Activated T-helper 1 cell treated with anti-CD3 and anti-CD28 coated beads, Interleukin-12 subunit alpha, Interleukin-12 subunit beta, Interleukin-2, Interleukin-4 antibody, amounts not matched to agents 30 ng/mL and 10 ng/mL and 1 ng/mL, durations not matched to agents 14 hours and 24 hours and 36 hours (primary cell): Measurements from ENCODE around the gene TNS3. TPM values are rescaled to one million over a fixed set of nuclear protein-coding genes. Genes with fewer than 3 reads are reported as not detected.

Experiments used
- DNase-seq: peaks from one replicate; pipeline ENCODE4 v3.0.0; 2021; ENCODE audit warnings: low spot score
- H3K27ac Mint-ChIP-seq: one replicate; pipeline ENCODE4 v1.8.0; 2021; ENCODE audit warnings: mild to moderate bottlenecking, mixed read lengths
- H3K27me3 Mint-ChIP-seq: one replicate; pipeline ENCODE4 v1.8.0; 2022; ENCODE audit warnings: mild to moderate bottlenecking, moderate library complexity, mixed read lengths; ENCODE audit not compliant: insufficient read depth
- H3K36me3 Mint-ChIP-seq: one replicate; pipeline ENCODE4 v1.8.0; 2021; ENCODE audit warnings: low read depth, mixed read lengths
- H3K4me1 Mint-ChIP-seq: one replicate; pipeline ENCODE4 v1.8.0; 2021; ENCODE audit warnings: low read depth, mixed read lengths
- H3K4me3 Mint-ChIP-seq: one replicate; pipeline ENCODE4 v1.8.0; 2021; ENCODE audit warnings: mild to moderate bottlenecking, moderate library complexity, mixed read lengths
- H3K9me3 Mint-ChIP-seq: one replicate; pipeline ENCODE4 v1.8.0; 2021; ENCODE audit warnings: mixed read lengths
- intact Hi-C: fragments of 100-400 bp; cut with micrococcal nuclease; formaldehyde crosslinking; loops from one replicate; pipeline ENCODE4 v1.15.1; 2024
- total RNA-seq: library from RNA; stranded (reverse); gene quantifications from 2 replicates; pipeline ENCODE4 v1.2.3, GENCODE V29; 2022

The TNS3 gene
- total RNA-seq, 1 donor from 2014 or later: 5.8 TPM

GRCh38 chr7:47285860-47286491, 295.9 kb downstream of the TNS3 start:
- Mint-ChIP-seq H3K27me3 (no peaks in the 10 kb centered on the region), H3K27ac (no peak overlapping the region), H3K4me3 (no peak overlapping the region), H3K4me1 (peaks cover 8% of the 10 kb centered on the region), H3K9me3 (peaks cover 4% of the 10 kb centered on the region), H3K36me3 (no peaks in the 10 kb centered on the region)
- DNase-seq: no peak
- intact Hi-C loops: no loop called here

- Mint-ChIP-seq H3K4me3 (no peak overlapping the region), H3K9me3 (peaks cover 4% of the 10 kb centered on the region), H3K36me3 (no peaks in the 10 kb centered on the region), H3K27me3 (no peaks in the 10 kb centered on the region), H3K4me1 (no peaks in the 10 kb centered on the region), H3K27ac (no peak overlapping the region)
- no peak for DNase-seq
- intact Hi-C loops: no loop called here
Observed at GRCh38 chr7:47284691-47285635, 296.9 kb downstream of the TNS3 start.

GRCh38 chr7:47283497-47284131, 298.3 kb downstream of the TNS3 start:
- H3K4me3 Mint-ChIP-seq: no peak overlapping the region
- H3K27ac Mint-ChIP-seq: no peak overlapping the region
- peaks cover 4% of the 10 kb centered on the region for H3K9me3 Mint-ChIP-seq
- intact Hi-C loops: no loop called here
- H3K27me3 Mint-ChIP-seq: no peaks in the 10 kb centered on the region
- no peak for DNase-seq
- H3K4me1 Mint-ChIP-seq: no peaks in the 10 kb centered on the region
- H3K36me3 Mint-ChIP-seq: no peaks in the 10 kb centered on the region

GRCh38 chr7:47282790-47283496, 299.0 kb downstream of the TNS3 start:
- H3K4me3 Mint-ChIP-seq: no peak overlapping the region
- H3K27ac Mint-ChIP-seq: no peak overlapping the region
- intact Hi-C loops: no loop called here
- H3K9me3 Mint-ChIP-seq: peaks cover 4% of the 10 kb centered on the region
- no peak for DNase-seq
- no peaks in the 10 kb centered on the region for H3K27me3 Mint-ChIP-seq
- H3K4me1 Mint-ChIP-seq: no peaks in the 10 kb centered on the region
- H3K36me3 Mint-ChIP-seq: no peaks in the 10 kb centered on the region

GRCh38 chr7:47281966-47282643, 299.8 kb downstream of the TNS3 start:
- DNase-seq: no peak
- intact Hi-C loops: no loop called here
- no peak overlapping the region for H3K27ac Mint-ChIP-seq
- H3K36me3 Mint-ChIP-seq: no peaks in the 10 kb centered on the region
- H3K27me3 Mint-ChIP-seq: no peaks in the 10 kb centered on the region
- H3K4me1 Mint-ChIP-seq: no peaks in the 10 kb centered on the region
- peaks cover 4% of the 10 kb centered on the region for H3K9me3 Mint-ChIP-seq
- no peak overlapping the region for H3K4me3 Mint-ChIP-seq

- H3K36me3 Mint-ChIP-seq: no peaks in the 10 kb centered on the region
- intact Hi-C loops: no loop called here
Observed at GRCh38 chr7:47281161-47281560, 300.8 kb downstream of the TNS3 start.

GRCh38 chr7:47280114-47280513, 301.8 kb downstream of the TNS3 start:
- Mint-ChIP-seq H3K27me3 (peaks cover 2% of the 10 kb centered on the region), H3K9me3 (no peaks in the 10 kb centered on the region), H3K4me1 (no peaks in the 10 kb centered on the region), H3K4me3 (no peak overlapping the region), H3K36me3 (no peaks in the 10 kb centered on the region), H3K27ac (no peak overlapping the region)
- no peak for DNase-seq
- intact Hi-C loops: no loop called here

More at GRCh38 chr7:47281161-47281560, 300.8 kb downstream of the TNS3 start:
- H3K4me1 Mint-ChIP-seq: no peaks in the 10 kb centered on the region
- peaks cover 2% of the 10 kb centered on the region for H3K27me3 Mint-ChIP-seq
- H3K27ac Mint-ChIP-seq: no peak overlapping the region
- peaks cover 4% of the 10 kb centered on the region for H3K9me3 Mint-ChIP-seq
- DNase-seq: no peak
- H3K4me3 Mint-ChIP-seq: no peak overlapping the region

GRCh38 chr7:47278043-47278442, 303.9 kb downstream of the TNS3 start:
- no peaks in the 10 kb centered on the region for H3K4me1 Mint-ChIP-seq

GRCh38 chr7:47277321-47277781, 304.6 kb downstream of the TNS3 start:
- Mint-ChIP-seq H3K9me3 (no peaks in the 10 kb centered on the region), H3K4me3 (no peak overlapping the region), H3K36me3 (no peaks in the 10 kb centered on the region), H3K27me3 (peaks cover 2% of the 10 kb centered on the region), H3K27ac (no peak overlapping the region), H3K4me1 (no peaks in the 10 kb centered on the region)
- intact Hi-C loops: no loop called here
- DNase-seq: no peak

More at GRCh38 chr7:47278043-47278442, 303.9 kb downstream of the TNS3 start:
- intact Hi-C loops: no loop called here
- Mint-ChIP-seq H3K4me3 (no peak overlapping the region), H3K27me3 (peaks cover 2% of the 10 kb centered on the region), H3K36me3 (no peaks in the 10 kb centered on the region), H3K27ac (no peak overlapping the region), H3K9me3 (no peaks in the 10 kb centered on the region)
- DNase-seq: no peak

GRCh38 chr7:47273974-47274766, 307.7 kb downstream of the TNS3 start:
- Mint-ChIP-seq H3K27me3 (peaks cover 5% of the 10 kb centered on the region), H3K27ac (no peak overlapping the region), H3K4me1 (no peaks in the 10 kb centered on the region), H3K36me3 (no peaks in the 10 kb centered on the region), H3K4me3 (no peak overlapping the region), H3K9me3 (no peaks in the 10 kb centered on the region)
- intact Hi-C loops: no loop called here
- DNase-seq: no peak

- H3K27ac Mint-ChIP-seq: no peak overlapping the region
- H3K36me3 Mint-ChIP-seq: no peaks in the 10 kb centered on the region
- DNase-seq: no peak
- peaks cover 5% of the 10 kb centered on the region for H3K27me3 Mint-ChIP-seq
- no peaks in the 10 kb centered on the region for H3K4me1 Mint-ChIP-seq
- intact Hi-C loops: no loop called here
- H3K4me3 Mint-ChIP-seq: no peak overlapping the region
- H3K9me3 Mint-ChIP-seq: no peaks in the 10 kb centered on the region
Observed at GRCh38 chr7:47273088-47273487, 308.8 kb downstream of the TNS3 start.
